ENCODE measurements around the gene PMP22.

Gene PMP22

GRCh38 chr17:15265131-15265530 lies at the start of gene PMP22:
Gene PMP22, minus strand, starts transcription at chr17:15265326. Its CDS starts 4,599 bp downstream, at chr17:15260727.
- DNase-seq (ENCODE audit: low read depth): no peak

- DNase-seq (ENCODE audit: low read depth): no peak
Observed at GRCh38 chr17:15311996-15312395, 46.9 kb upstream of the PMP22 start.

- DNase-seq (ENCODE audit: low read depth): no peak
Observed at GRCh38 chr17:15309793-15310192, 44.7 kb upstream of the PMP22 start.

GRCh38 chr17:15309236-15309635 lies 44.1 kb upstream of the PMP22 start:
- no peak for DNase-seq (ENCODE audit: low read depth)

- DNase-seq (ENCODE audit: low read depth): no peak
Observed at GRCh38 chr17:15308758-15309157, 43.6 kb upstream of the PMP22 start.

- no peak for DNase-seq (ENCODE audit: low read depth)
Observed at GRCh38 chr17:15307710-15308111, 42.6 kb upstream of the PMP22 start.

GRCh38 chr17:15303851-15304250 lies 38.7 kb upstream of the PMP22 start:
- no peak for DNase-seq (ENCODE audit: low read depth)

- DNase-seq (ENCODE audit: low read depth): no peak
Observed at GRCh38 chr17:15303268-15303667, 38.1 kb upstream of the PMP22 start.

- no peak for DNase-seq (ENCODE audit: low read depth)
Observed at GRCh38 chr17:15301845-15302244, 36.7 kb upstream of the PMP22 start.

- no peak for DNase-seq (ENCODE audit: low read depth)
Observed at GRCh38 chr17:15298176-15298575, 33.0 kb upstream of the PMP22 start.

GRCh38 chr17:15293558-15293957 lies 28.4 kb upstream of the PMP22 start:
- DNase-seq (ENCODE audit: low read depth): no peak

GRCh38 chr17:15291674-15292361 lies 26.7 kb upstream of the PMP22 start:
- DNase-seq (ENCODE audit: low read depth): no peak

- no peak for DNase-seq (ENCODE audit: low read depth)
Observed at GRCh38 chr17:15290605-15291004, 25.5 kb upstream of the PMP22 start.

GRCh38 chr17:15289285-15290183 lies 24.4 kb upstream of the PMP22 start:
- no peak for DNase-seq (ENCODE audit: low read depth)

GRCh38 chr17:15288859-15289258 lies 23.7 kb upstream of the PMP22 start:
- DNase-seq (ENCODE audit: low read depth): no peak

GRCh38 chr17:15287538-15288267 lies 22.6 kb upstream of the PMP22 start:
- DNase-seq (ENCODE audit: low read depth): no peak

- DNase-seq (ENCODE audit: low read depth): no peak
Observed at GRCh38 chr17:15285466-15285865, 20.3 kb upstream of the PMP22 start.

- DNase-seq (ENCODE audit: low read depth): no peak
Observed at GRCh38 chr17:15284537-15284936, 19.4 kb upstream of the PMP22 start.

GRCh38 chr17:15284107-15284506 lies 19.0 kb upstream of the PMP22 start:
- no peak for DNase-seq (ENCODE audit: low read depth)

- no peak for DNase-seq (ENCODE audit: low read depth)
Observed at GRCh38 chr17:15281909-15282308, 16.8 kb upstream of the PMP22 start.

- no peak for DNase-seq (ENCODE audit: low read depth)
Observed at GRCh38 chr17:15278924-15279477, 13.9 kb upstream of the PMP22 start.

- no peak for DNase-seq (ENCODE audit: low read depth)
Observed at GRCh38 chr17:15278380-15278779, 13.3 kb upstream of the PMP22 start.
